ENCODE measurements around the gene PRDM16.

Gene PRDM16

DNA sequence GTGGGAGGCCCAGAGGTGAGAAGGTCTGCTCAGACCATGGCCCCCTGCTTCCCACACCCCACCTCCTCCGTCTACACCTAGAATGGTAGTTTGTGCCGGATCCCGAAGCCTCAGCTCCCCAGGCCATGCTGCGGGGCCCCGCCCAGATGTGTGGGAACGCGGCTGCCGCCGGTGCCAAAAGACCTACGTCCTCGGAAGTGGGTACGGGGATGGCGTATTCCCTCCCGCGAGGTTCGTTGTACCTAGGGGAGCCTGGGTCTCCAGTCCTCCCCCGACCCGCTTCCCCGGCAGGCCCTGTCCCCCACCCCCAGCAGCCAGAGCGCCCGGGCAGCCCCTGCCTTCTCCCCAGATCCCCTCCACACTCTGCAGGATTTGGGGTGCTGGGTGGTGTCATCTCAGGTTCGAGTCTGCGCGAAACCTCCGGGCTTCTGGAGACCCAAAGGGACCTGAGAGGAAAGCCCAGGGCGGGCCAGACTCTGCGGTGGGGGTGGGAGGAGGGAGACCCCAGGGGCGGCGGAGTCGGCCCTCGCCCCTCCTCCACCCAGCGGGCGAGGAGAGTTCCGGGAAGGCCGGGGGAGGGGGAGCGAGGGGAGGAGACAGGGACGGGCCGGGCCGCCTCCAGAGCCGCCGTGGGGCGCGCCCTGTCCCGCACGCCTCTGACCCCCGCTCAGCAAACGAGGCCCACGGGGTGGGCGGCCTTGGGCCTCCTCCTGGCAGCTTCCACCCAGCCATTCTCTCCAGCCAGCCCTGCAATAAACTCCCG, 6.2 kb upstream of the PRDM16 start:
- CTCF ChIA-PET: interaction anchor here (0.6 kb wide), 1 partner anchor 9 kb away, joined by 3 read pairs; no protein-coding TSS in a partner anchor
- H3K27ac ChIP-seq: no peak overlapping the region
- TF ChIP-seq CTCF (conservative IDR thresholded peaks at IDR 0.05; ENCODE audit: low read depth): no peak
- POLR2A ChIA-PET (ENCODE audit: low non-redundant PET): no interaction called here
- no peak for DNase-seq (ENCODE audit: low spot score)

- ChIA-PET POLR2A (ENCODE audit: low non-redundant PET) (no interaction called here), CTCF (no interaction called here)
- no peak for DNase-seq (ENCODE audit: low spot score)
- no peak overlapping the region for H3K27ac ChIP-seq
- no peak for TF ChIP-seq CTCF (conservative IDR thresholded peaks at IDR 0.05; ENCODE audit: low read depth)
Measured at GRCh38 chr1:3063379-3064295, 5.4 kb upstream of the PRDM16 start.

DNA sequence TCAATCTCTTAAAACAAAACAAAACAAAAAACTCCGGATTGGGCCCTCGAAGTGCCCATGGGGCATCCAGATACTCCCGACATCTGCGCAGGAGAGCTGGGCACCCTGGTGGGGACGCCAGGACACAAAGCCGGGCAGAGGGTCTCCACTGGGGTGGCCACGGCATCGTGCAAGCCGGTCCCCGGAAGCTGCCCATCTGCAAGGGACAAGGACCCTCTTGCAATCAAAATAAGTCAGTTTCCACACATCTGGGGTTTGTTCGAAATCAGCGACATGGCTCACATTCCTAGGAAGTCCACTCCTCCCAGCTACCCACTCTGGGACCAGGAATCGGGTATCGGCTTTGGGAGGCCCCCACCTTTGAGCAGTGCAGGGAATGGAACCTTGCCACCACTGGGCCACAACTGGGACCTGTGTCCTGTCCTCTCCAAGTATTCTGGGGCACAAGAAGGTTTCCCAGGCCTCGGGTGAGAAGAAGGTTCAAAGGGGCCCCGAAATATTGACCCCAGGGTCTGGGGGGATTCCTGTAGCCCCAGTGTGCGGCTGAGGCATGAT, 4.6 kb upstream of the PRDM16 start:
- no peak for TF ChIP-seq CTCF (conservative IDR thresholded peaks at IDR 0.05; ENCODE audit: low read depth)
- DNase-seq (ENCODE audit: low spot score): no peak
- ChIA-PET CTCF (no interaction called here), POLR2A (ENCODE audit: low non-redundant PET) (no interaction called here)
- H3K27ac ChIP-seq: no peak overlapping the region

DNA sequence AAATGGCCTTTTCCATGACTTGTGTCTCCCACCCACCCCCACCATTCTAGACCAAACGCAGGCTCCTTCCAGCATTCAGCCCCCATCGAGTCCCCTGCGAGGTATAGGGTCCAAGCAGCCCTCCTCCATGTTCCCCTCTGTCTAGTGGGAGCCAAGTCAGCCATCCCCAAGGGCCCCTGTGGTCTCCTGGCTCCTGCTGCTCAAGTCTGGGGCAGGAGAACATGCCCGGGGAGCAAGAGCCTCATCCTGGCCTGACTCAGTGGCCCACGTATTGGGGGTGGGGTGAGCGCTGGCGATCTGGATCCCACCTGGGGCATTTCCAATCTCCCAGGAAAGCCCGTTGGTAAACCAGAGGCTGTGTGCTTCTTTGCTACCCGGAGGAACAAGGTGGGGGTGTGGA, 4.1 kb upstream of the PRDM16 start:
- no peak overlapping the region for H3K27ac ChIP-seq
- ChIA-PET POLR2A (ENCODE audit: low non-redundant PET) (no interaction called here), CTCF (no interaction called here)
- no peak for TF ChIP-seq CTCF (conservative IDR thresholded peaks at IDR 0.05; ENCODE audit: low read depth)
- no peak for DNase-seq (ENCODE audit: low spot score)

- no peak for TF ChIP-seq CTCF (conservative IDR thresholded peaks at IDR 0.05; ENCODE audit: low read depth)
Measured at GRCh38 chr1:3065396-3065795, 3.6 kb upstream of the PRDM16 start.

GRCh38 chr1:3065797-3066196, 3.2 kb upstream of the PRDM16 start:
- no peak overlapping the region for H3K27ac ChIP-seq
- ChIA-PET POLR2A (ENCODE audit: low non-redundant PET) (no interaction called here), CTCF (no interaction called here)
- no peak for TF ChIP-seq CTCF (conservative IDR thresholded peaks at IDR 0.05; ENCODE audit: low read depth)
- DNase-seq (ENCODE audit: low spot score): no peak

More at GRCh38 chr1:3065396-3065795, 3.6 kb upstream of the PRDM16 start:
- ChIA-PET POLR2A (ENCODE audit: low non-redundant PET) (no interaction called here), CTCF (no interaction called here)
- DNase-seq (ENCODE audit: low spot score): no peak
- no peak overlapping the region for H3K27ac ChIP-seq
